Measurements from ENCODE around the gene NOX4. TPM values are rescaled to one million over a fixed set of nuclear protein-coding genes. Genes with fewer than 3 reads are reported as not detected.

The NOX4 gene
- polyA plus RNA-seq, 2 of the 4 experiments (the other 2 are of a cell fraction): 0.04 TPM; not detected in 1

DNA sequence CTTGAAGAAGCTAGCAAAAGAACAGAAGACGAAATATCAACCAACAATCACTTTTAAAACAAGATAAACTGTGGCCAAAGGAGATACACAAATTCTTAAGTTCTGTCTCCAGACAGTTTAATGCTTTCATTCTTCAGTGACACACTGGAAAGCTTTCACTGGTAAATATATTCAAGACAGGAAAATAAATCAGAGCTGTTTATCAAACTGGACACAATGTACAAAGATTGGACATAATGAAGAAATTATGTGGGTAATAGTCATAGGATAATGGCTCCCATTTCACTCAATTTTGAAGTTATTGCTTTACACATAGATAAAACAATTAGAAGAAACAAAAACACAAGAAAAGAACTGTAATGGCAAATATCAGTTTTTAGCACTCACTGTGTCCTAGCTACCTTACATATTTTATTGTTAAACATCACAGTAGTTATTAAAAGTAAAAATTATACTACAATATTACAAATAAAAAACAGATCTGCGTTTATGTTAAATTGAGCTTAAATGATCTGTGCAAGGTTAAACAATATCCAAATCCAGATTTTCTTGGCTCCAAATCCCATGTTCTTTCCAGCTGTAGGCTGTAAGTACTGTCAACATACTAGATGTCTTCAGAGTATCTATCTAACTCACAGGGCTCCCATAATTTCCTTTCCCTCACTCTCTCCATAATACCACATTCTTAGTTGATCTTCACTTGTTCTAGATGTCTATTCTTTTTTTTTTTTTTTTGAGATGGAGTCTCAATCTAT lies 38.6 kb upstream of the NOX4 start:
- FAIRE-seq: no peak
- no peak for TF ChIP-seq KDM5A (IDR thresholded peaks at IDR 0.05)
- H3K4me3 ChIP-seq: no peak overlapping the region
- CTCF ChIA-PET: no interaction called here
- no peak for ATAC-seq
- no peaks in the 10 kb centered on the region for H3K9me3 ChIP-seq
- H3K4me2 ChIP-seq: no peak overlapping the region
- no peak overlapping the region for H3K27ac ChIP-seq
- H3K4me1 ChIP-seq: no peaks in the 10 kb centered on the region
- no peak for DNase-seq (ENCODE audit: low read depth in 1 of 2, low spot score in 1 of 2)
- POLR2A ChIA-PET: no interaction called here
- 0% methylated on average over 2 of the region's 2 CpGs for WGBS (ENCODE audit: missing lambda C conversion rate)

DNA sequence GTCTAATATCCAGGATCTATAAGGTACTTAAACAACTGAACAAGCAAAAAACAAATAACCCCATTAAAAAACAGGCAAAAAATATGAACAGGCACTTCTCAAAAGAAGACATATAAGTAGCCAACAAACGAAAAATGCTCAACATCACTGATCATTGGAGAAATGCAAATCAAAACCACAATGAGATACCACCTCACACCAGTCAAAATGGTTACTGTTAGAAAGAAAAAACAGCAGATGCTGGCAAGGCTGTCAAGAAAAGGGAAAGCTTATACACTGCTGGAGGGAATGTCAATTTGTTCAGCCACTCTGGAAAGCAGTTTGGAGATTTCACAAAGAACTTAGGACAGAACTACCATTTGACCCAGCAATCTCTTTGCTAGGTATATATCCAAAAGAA lies 30.6 kb upstream of the NOX4 start:
- FAIRE-seq (no peak), DNase-seq (ENCODE audit: low read depth in 1 of 2, low spot score in 1 of 2) (no peak), ATAC-seq (no peak)
- CTCF ChIA-PET: no interaction called here
- POLR2A ChIA-PET: no interaction called here
- TF ChIP-seq EP300 (IDR thresholded peaks at IDR 0.05) (no peak), JUNB (IDR thresholded peaks at IDR 0.05) (no peak), NFE2L2 (conservative IDR thresholded peaks at IDR 0.05; ENCODE audit: low read length) (no peak), JUN (IDR thresholded peaks at IDR 0.05) (no peak), KDM5A (IDR thresholded peaks at IDR 0.05) (no peak), EHMT2 (IDR thresholded peaks at IDR 0.05; ENCODE audit: low read depth) (no peak), EHF (CRISPR knock-in tag; IDR thresholded peaks at IDR 0.05) (no peak), BHLHE40 (IDR thresholded peaks at IDR 0.05; ENCODE audit: low read depth, low read length) (no peak), ZC3H11A (IDR thresholded peaks at IDR 0.05) (no peak), RARB (CRISPR knock-in tag; IDR thresholded peaks at IDR 0.05) (no peak)
- TF ChIP-seq, protein P1, sequence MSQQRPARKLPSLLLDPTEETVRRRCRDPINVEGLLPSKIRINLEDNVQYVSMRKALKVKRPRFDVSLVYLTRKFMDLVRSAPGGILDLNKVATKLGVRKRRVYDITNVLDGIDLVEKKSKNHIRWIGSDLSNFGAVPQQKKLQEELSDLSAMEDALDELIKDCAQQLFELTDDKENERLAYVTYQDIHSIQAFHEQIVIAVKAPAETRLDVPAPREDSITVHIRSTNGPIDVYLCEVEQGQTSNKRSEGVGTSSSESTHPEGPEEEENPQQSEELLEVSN (IDR thresholded peaks at IDR 0.05; ENCODE audit: borderline replicate concordance, low read depth): no peak
- no peaks in the 10 kb centered on the region for H3K4me1 ChIP-seq
- no peak overlapping the region for H3K4me2 ChIP-seq
- H3K27ac ChIP-seq: no peak overlapping the region
- H3K4me3 ChIP-seq: no peak overlapping the region
- WGBS (ENCODE audit: missing lambda C conversion rate): 3% methylated on average over 1 of the region's 1 CpG
- H3K9me3 ChIP-seq: no peaks in the 10 kb centered on the region

DNA sequence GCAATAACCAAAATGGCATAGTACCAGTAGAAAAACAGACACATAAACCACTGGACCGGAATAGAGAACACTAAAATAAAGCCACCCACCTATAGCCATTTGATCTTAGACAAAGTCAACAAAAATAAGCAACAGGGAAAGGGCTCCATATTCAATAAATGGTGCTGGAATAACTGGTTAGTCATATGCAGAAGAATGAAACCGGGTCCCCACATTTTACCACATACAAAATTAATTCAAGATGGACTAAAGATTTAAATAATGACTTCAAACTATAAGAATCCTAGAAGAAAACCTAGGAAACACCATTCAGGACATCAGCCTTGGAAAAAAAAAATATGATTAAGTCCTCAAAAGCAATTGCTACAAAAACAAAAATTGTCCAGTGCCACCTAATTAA lies 30.1 kb upstream of the NOX4 start:
- no peak for DNase-seq (ENCODE audit: low read depth in 1 of 2, low spot score in 1 of 2)
- ChIA-PET CTCF (no interaction called here), POLR2A (no interaction called here)
- H3K4me1 ChIP-seq: no peaks in the 10 kb centered on the region
- TF ChIP-seq MYC (IDR thresholded peaks at IDR 0.05; ENCODE audit: borderline replicate concordance, low read length) (no peak), TP53 (CRISPR knock-in tag; IDR thresholded peaks at IDR 0.05) (no peak), SREBF2 (IDR thresholded peaks at IDR 0.05) (no peak), NPAS2 (CRISPR knock-in tag; IDR thresholded peaks at IDR 0.05; ENCODE audit: borderline replicate concordance) (no peak), EHMT2 (IDR thresholded peaks at IDR 0.05; ENCODE audit: low read depth) (no peak), CHD2 (IDR thresholded peaks at IDR 0.05; ENCODE audit: low read length, partially characterized antibody) (no peak), RNF2 (IDR thresholded peaks at IDR 0.05; ENCODE audit: borderline replicate concordance, low read depth) (no peak), BHLHE40 (IDR thresholded peaks at IDR 0.05; ENCODE audit: low read depth, low read length) (no peak), ZSCAN20 (CRISPR knock-in tag; IDR thresholded peaks at IDR 0.05) (no peak), CBX2 (IDR thresholded peaks at IDR 0.05; ENCODE audit: borderline replicate concordance, low read depth) (no peak), POLR2AphosphoS2 (conservative IDR thresholded peaks at IDR 0.05; ENCODE audit: low read length) (no peak), KDM5A (IDR thresholded peaks at IDR 0.05) (no peak), HDAC2 (IDR thresholded peaks at IDR 0.05) (no peak), MAZ (IDR thresholded peaks at IDR 0.05; ENCODE audit: borderline replicate concordance, low read depth, low read length) (no peak), TFCP2L1 (CRISPR knock-in tag; IDR thresholded peaks at IDR 0.05) (no peak), RFX5 (IDR thresholded peaks at IDR 0.05) (no peak), EP300 (IDR thresholded peaks at IDR 0.05) (no peak), PHF8 (IDR thresholded peaks at IDR 0.05; ENCODE audit: borderline replicate concordance, low read depth) (no peak)
- TF ChIP-seq, protein P2, sequence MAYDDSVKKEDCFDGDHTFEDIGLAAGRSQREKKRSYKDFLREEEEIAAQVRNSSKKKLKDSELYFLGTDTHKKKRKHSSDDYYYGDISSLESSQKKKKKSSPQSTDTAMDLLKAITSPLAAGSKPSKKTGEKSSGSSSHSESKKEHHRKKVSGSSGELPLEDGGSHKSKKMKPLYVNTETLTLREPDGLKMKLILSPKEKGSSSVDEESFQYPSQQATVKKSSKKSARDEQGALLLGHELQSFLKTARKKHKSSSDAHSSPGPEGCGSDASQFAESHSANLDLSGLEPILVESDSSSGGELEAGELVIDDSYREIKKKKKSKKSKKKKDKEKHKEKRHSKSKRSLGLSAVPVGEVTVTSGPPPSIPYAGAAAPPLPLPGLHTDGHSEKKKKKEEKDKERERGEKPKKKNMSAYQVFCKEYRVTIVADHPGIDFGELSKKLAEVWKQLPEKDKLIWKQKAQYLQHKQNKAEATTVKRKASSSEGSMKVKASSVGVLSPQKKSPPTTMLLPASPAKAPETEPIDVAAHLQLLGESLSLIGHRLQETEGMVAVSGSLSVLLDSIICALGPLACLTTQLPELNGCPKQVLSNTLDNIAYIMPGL (CRISPR knock-in tag; IDR thresholded peaks at IDR 0.05; ENCODE audit: borderline replicate concordance): no peak
- TF ChIP-seq, protein P3, sequence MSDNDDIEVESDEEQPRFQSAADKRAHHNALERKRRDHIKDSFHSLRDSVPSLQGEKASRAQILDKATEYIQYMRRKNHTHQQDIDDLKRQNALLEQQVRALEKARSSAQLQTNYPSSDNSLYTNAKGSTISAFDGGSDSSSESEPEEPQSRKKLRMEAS (IDR thresholded peaks at IDR 0.05): no peak
- no peak overlapping the region for H3K27ac ChIP-seq
- H3K9me3 ChIP-seq: no peaks in the 10 kb centered on the region
- no peak for ATAC-seq
- no peak for FAIRE-seq
- no peak overlapping the region for H3K4me2 ChIP-seq
- WGBS (ENCODE audit: missing lambda C conversion rate): 1% methylated on average over 2 of the region's 2 CpGs
- H3K4me3 ChIP-seq: no peak overlapping the region

All from A549 (cell line).